MCF 10A (cell line): Measurements from ENCODE around the gene JOSD2. TPM values are rescaled to one million over a fixed set of nuclear protein-coding genes. Genes with fewer than 3 reads are reported as not detected.

Experiments
- BruUV-seq: library from RNA; stranded (reverse); fragments of 400-500 nt; replicated peaks from 2 replicates; lab custom pipeline; 2021; lab: Mats Ljungman, UMichigan
- CTCF ChIA-PET: fragments of 300-600 bp; sonication (Branson Sonifier 250); formaldehyde crosslinking; extraction: SDS; loops from one replicate; lab custom pipeline; 2021; ENCODE audit warnings: antibody characterized with exemption, inconsistent platforms; lab: Yijun Ruan, JAX
- POLR2A ChIA-PET: fragments of 300-600, 350-650 bp; sonication (Branson Sonifier 250); formaldehyde crosslinking; extraction: SDS; loops from one replicate; lab custom pipeline; 2020; ENCODE audit warnings: antibody characterized with exemption, inconsistent platforms; lab: Yijun Ruan, JAX
- DNase-seq: peaks from one replicate; pipeline ENCODE4 v3.0.0-alpha.2; 2018; ENCODE audit not compliant: unreplicated experiment
- H3K27ac Mint-ChIP-seq: one replicate; pipeline ENCODE4 v1.8.0; 2022; ENCODE audit warnings: mild to moderate bottlenecking, low read depth, mixed read lengths; ENCODE audit not compliant: unreplicated experiment
- H3K27me3 Mint-ChIP-seq: one replicate; pipeline ENCODE4 v1.8.0; 2022; ENCODE audit warnings: mixed read lengths; ENCODE audit not compliant: insufficient read depth, unreplicated experiment
- H3K36me3 Mint-ChIP-seq: one replicate; pipeline ENCODE4 v1.8.0; 2022; ENCODE audit warnings: mild to moderate bottlenecking, moderate library complexity, mixed read lengths; ENCODE audit not compliant: insufficient read depth, unreplicated experiment
- H3K4me1 Mint-ChIP-seq: one replicate; pipeline ENCODE4 v1.8.0; 2022; ENCODE audit warnings: mixed read lengths; ENCODE audit not compliant: insufficient read depth, unreplicated experiment
- H3K4me3 Mint-ChIP-seq: one replicate; pipeline ENCODE4 v1.8.0; 2022; ENCODE audit warnings: mild to moderate bottlenecking, moderate library complexity, mixed read lengths; ENCODE audit not compliant: unreplicated experiment
- H3K9me3 Mint-ChIP-seq: one replicate; pipeline ENCODE4 v1.8.0; 2022; ENCODE audit warnings: mixed read lengths; ENCODE audit not compliant: unreplicated experiment
- intact Hi-C: fragments of 100-400 bp; cut with micrococcal nuclease; formaldehyde crosslinking; loops from 2 replicates; pipeline ENCODE4 v1.14.1; 2022
- total RNA-seq: library from RNA; stranded (reverse); gene quantifications from 2 replicates; pipeline ENCODE4 v1.2.3, GENCODE V29; 2022
- TF ChIP-seq, protein P1 (sequence below): fragments of 200-600 bp; IDR thresholded peaks from one replicate; pipeline ENCODE4 v1.8.0; 2022; ENCODE audit warnings: antibody characterized with exemption, mild to moderate bottlenecking; ENCODE audit not compliant: unreplicated experiment

Gene JOSD2
- total RNA-seq, 1 experiment from 2014 or later, result 65.8 TPM

DNA sequence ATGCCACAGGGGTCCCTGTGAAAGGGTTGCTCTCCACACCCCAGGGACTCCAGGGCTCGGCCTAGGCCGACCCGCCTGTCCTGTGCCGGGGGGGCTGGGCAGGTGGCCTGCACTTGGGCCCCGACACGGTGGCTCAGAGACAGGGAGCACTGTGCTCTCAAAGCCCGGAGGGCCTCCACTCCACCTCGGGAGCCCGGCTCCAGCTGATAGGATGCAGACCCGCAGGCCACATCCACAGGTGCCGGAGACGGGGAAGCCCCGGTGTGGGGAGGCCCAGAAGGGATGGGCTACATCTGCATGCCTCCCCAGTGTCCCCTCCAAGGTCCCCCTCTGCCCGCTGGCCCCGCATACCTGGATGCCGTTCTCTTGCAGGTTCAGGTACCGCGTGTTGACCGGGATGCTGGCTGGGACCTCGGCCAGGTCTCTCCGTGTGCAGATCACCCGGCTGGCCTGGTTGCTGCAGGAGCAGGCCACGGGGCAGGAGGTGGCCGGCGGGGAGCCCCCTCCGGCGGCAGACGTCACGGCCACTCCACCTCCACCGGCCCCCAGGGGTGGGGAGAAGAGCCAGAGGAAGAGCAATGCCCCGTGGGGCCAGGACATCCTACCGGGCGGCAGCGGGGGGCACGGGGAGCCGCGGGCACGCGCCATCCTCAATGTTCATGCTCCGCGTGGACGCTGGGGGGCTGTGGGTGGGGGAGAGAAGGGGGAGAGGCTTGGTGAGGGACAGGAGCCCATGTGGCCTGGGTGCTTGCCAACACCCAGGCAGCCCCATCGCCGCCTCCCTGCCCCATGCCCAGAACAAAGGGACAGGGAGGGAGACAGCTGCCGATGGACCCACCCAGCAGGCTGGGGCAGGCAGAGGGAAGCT is 37.4 kb upstream of the JOSD2 start:
- Mint-ChIP-seq H3K36me3 (no peaks in the 10 kb centered on the region), H3K4me3 (no peak overlapping the region), H3K9me3 (no peaks in the 10 kb centered on the region), H3K27ac (no peak overlapping the region), H3K4me1 (no peaks in the 10 kb centered on the region), H3K27me3 (peaks cover 69% of the 10 kb centered on the region)
- intact Hi-C loops, result no loop called here
- no peak for DNase-seq
- ChIA-PET POLR2A (interaction anchor here (0.6 kb wide), 1 partner anchor 1096 kb away, joined by 3 read pairs; no protein-coding TSS in a partner anchor), CTCF (interaction anchor here (0.6 to 1.3 kb wide), 4 partner anchors 11 to 400 kb away, joined by 3 to 4 read pairs (median 3); no protein-coding TSS in a partner anchor)
- no TSS peak for BruUV-seq
- TF ChIP-seq, protein P1, sequence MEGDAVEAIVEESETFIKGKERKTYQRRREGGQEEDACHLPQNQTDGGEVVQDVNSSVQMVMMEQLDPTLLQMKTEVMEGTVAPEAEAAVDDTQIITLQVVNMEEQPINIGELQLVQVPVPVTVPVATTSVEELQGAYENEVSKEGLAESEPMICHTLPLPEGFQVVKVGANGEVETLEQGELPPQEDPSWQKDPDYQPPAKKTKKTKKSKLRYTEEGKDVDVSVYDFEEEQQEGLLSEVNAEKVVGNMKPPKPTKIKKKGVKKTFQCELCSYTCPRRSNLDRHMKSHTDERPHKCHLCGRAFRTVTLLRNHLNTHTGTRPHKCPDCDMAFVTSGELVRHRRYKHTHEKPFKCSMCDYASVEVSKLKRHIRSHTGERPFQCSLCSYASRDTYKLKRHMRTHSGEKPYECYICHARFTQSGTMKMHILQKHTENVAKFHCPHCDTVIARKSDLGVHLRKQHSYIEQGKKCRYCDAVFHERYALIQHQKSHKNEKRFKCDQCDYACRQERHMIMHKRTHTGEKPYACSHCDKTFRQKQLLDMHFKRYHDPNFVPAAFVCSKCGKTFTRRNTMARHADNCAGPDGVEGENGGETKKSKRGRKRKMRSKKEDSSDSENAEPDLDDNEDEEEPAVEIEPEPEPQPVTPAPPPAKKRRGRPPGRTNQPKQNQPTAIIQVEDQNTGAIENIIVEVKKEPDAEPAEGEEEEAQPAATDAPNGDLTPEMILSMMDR, result no peak

DNA sequence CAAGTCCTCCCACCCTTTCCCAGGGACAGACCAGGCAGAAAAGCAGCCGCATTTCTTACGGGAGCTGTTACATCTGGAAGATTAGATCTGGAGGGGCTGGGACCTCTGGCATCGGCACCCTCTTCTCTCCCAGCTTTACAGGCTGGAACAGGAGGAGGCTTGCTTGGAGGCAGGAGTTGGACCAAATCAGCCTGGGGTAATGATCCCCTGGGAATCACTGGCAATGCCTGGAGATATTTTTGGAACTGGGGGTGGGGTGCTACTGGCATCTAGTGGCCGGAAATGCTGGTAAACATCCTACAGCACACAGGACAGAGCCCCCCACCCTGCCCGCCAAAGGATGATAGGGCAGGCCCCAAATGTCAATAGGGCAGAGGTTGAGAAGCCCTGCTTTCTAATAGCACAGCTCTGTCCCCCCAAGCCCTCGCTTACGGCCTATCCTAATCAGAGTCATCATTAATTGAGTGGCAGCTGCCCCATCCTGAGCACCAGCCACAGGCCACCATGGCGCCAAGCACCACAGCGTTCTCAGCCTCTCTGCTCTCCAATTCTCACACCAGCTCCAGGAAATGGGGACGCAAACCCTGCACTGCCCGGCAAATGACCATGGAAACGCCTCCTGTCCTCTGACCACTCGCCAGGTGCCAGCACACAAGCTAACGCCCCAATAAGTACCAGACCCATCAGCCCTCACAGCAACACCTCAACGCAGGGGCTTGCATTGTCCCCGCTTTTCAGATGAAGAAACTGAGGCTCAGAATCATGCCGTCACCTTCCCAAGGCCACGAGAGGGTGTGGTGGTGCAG is 36.6 kb upstream of the JOSD2 start:
- intact Hi-C loops, result no loop called here
- BruUV-seq, result no TSS peak
- peaks cover 61% of the 10 kb centered on the region for H3K27me3 Mint-ChIP-seq
- POLR2A ChIA-PET, result no interaction called here
- no peaks in the 10 kb centered on the region for H3K9me3 Mint-ChIP-seq
- DNase-seq, result no peak
- no peak overlapping the region for H3K27ac Mint-ChIP-seq
- no peak overlapping the region for H3K4me3 Mint-ChIP-seq
- CTCF ChIA-PET, result interaction anchor here (0.6 to 1.3 kb wide), 6 partner anchors 9 to 399 kb away, joined by 3 to 7 read pairs (median 3); no protein-coding TSS in a partner anchor
- TF ChIP-seq, protein P1, result no peak
- H3K36me3 Mint-ChIP-seq, result no peaks in the 10 kb centered on the region
- H3K4me1 Mint-ChIP-seq, result no peaks in the 10 kb centered on the region

DNA sequence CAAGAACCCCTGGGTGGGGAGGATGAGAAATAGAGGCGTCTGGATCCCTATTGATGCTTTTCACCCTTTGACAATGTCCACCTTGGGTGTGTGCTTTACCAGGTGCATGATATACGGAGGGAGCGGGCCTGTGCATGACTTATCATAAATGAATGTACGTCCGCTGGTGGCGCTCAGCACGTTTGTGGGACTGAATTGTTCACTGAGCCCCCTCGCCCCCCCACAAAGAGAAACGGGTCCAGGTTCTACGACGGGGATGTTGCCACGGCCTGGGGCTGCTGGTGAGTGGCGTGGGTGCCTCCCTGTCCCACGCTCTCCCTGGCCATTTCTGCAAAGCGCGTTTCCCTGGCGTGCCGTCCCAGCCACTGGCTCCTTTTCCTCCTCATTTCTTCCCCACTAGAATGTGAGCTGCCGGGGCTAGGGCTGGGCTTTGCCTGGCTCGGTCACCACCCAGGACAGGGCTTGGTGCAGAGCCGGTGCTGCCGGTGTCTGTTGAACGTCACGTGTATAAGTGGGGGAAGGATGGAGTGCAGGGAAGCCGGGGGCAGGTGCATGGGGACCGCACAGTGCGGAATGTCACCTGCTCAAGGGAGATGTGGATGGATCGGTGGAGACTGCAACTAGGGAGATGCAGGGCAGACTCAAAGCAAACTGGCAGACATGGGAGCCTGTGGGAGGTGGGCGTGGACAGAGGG is 35.7 kb upstream of the JOSD2 start:
- no peak overlapping the region for H3K4me3 Mint-ChIP-seq
- H3K9me3 Mint-ChIP-seq, result no peaks in the 10 kb centered on the region
- TF ChIP-seq, protein P1, result no peak
- DNase-seq, result no peak
- H3K27ac Mint-ChIP-seq, result no peak overlapping the region
- CTCF ChIA-PET, result interaction anchor here (0.6 to 1.3 kb wide), 4 partner anchors 8 to 237 kb away, joined by 3 to 7 read pairs (median 3); no protein-coding TSS in a partner anchor
- BruUV-seq, result no TSS peak
- no peaks in the 10 kb centered on the region for H3K36me3 Mint-ChIP-seq
- no peaks in the 10 kb centered on the region for H3K4me1 Mint-ChIP-seq
- intact Hi-C loops, result no loop called here
- POLR2A ChIA-PET, result no interaction called here
- peaks cover 52% of the 10 kb centered on the region for H3K27me3 Mint-ChIP-seq
